ENCODE results near the gene PRDX5.

The PRDX5 gene

GRCh38 chr11:64324692-64325469 is 7.0 kb downstream of the PRDX5 start:
- DNase-seq (ENCODE audit: low read depth in 2 of 2), result no peak

GRCh38 chr11:64327375-64327774 is 9.5 kb downstream of the PRDX5 start:
- no peak for DNase-seq (ENCODE audit: low read depth in 2 of 2)

GRCh38 chr11:64327993-64328392 is 10.1 kb downstream of the PRDX5 start:
- no peak for DNase-seq (ENCODE audit: low read depth in 2 of 2)

- no peak for DNase-seq (ENCODE audit: low read depth in 2 of 2)
Measured at GRCh38 chr11:64330888-64331287, 13.0 kb downstream of the PRDX5 start.

DNA sequence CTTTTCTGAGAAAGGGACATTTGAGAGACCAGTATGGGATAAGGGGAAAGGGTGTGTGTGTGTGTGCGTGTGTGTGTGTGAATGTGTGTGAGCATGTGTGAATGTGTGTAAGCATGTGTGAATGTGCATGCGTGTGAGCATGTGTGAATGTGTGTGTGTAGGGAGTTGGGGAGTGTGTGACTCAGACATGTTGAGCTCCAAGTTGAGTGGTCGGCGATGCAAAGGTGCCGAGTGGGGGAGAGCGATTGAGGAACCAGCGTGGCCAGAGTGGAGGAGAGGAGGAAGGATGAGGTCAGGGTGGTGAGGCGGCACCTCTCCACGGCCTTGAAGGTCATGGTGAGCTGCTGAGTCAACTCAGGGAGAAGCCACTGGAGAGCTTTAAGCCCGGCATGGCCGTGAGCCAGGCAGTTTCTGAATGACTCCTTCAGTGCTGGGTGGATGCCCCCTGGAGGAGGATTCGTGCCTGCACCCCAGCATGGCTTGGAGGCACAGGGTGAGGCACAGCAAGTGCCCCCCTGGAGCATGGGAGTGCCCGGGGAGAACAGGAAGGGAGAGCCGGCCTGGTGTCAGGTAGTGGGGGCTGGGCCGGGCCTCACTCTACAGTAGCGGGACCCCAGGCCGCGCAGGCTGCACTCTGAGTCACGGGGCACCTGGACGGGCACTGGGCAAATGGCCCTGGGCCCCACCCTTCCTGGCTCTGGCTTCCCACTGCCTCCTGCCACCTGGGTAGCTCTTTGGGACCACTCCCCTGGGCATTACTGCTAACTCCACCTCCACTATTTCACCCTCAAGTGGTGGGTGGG is 13.8 kb downstream of the PRDX5 start:
- DNase-seq (ENCODE audit: low read depth in 2 of 2), result peak; percentile 71 to 77

GRCh38 chr11:64333556-64333955 is 15.6 kb downstream of the PRDX5 start:
- no peak for DNase-seq (ENCODE audit: low read depth in 2 of 2)

DNA sequence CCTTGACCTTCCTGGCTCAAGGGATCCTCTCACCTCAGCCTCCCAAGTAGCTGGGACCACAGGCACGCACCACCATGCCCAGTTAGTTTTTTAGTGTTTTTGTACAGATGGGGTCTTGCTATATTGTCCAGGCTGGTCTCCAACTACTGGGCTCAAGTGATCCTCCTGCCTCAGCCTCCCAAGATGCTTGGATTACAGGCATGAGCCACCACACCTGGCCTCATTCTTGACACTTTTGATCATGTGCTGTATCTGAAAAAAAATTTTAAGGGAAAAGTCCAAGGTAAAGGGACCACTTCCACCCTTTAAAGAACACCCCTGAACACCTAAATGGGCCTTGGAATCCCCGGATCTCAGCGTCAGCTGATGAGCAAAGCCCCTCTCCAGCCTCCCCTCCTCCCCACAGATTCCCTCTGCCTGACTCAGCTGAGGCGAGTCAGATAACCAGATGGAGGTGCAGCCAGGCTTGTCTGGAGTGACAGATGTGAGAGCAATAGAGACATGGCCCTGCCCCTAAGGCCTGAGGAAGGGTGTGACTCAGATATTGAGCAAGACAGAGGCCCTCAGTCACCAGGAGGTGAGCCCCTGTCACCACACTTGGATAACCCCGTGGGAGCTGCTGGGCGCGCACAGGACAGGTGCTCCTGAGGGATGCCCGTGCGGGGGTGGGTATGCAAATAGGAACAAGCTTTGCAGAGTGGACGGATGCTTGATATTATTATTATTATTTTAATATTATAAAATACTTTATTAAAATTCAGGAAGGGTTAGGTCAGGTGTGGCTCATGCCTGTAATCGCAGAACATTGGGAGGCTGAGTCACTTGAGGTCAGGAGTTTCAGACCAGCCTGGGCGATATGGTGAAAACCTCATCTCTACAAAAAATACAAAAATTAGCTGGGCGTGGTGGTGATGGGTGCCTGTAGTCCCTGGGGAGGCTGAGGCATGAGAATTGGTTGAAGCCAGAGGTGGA is 17.1 kb downstream of the PRDX5 start:
- peak; percentile 56 to 64 for DNase-seq (ENCODE audit: low read depth in 2 of 2)

- no peak for DNase-seq (ENCODE audit: low read depth in 2 of 2)
Measured at GRCh38 chr11:64337538-64338249, 19.8 kb downstream of the PRDX5 start.

DNA sequence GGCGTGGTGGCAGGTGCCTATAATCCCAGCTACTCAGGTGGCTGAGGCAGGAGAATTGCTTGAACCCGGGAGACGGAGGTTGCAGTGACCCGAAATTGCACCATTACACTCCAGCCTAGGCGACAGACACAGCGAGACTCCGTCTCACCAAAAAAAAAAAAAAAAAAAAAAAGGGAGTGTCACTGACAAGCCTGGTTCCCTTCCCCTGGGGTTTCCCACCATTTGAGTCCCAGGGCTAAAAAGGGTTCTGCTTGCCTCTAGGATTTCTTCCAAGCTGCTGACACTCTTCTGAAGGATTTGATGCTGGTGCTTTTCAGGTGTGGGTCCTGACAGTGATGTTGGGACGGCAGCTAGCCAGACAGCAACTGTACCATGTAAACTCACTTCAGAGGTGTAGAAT is 20.8 kb downstream of the PRDX5 start:
- DNase-seq (ENCODE audit: low read depth in 2 of 2), result no peak

- DNase-seq (ENCODE audit: low read depth in 2 of 2), result no peak
Measured at GRCh38 chr11:64339286-64339685, 21.4 kb downstream of the PRDX5 start.

- DNase-seq (ENCODE audit: low read depth in 2 of 2), result peak; percentile 70 to 78
Measured at GRCh38 chr11:64339754-64340408, 22.0 kb downstream of the PRDX5 start, which contains the start of gene CCDC88B. CCDC88B (plus strand) TSS chr11:64340204; CDS start chr11:64340267, 63 bp downstream.

- DNase-seq (ENCODE audit: low read depth in 2 of 2), result peak in 1 of 2 donors; percentile 80
Measured at GRCh38 chr11:64340671-64341335, 22.9 kb downstream of the PRDX5 start.

GRCh38 chr11:64341429-64341828 is 23.5 kb downstream of the PRDX5 start:
- no peak for DNase-seq (ENCODE audit: low read depth in 2 of 2)

DNA sequence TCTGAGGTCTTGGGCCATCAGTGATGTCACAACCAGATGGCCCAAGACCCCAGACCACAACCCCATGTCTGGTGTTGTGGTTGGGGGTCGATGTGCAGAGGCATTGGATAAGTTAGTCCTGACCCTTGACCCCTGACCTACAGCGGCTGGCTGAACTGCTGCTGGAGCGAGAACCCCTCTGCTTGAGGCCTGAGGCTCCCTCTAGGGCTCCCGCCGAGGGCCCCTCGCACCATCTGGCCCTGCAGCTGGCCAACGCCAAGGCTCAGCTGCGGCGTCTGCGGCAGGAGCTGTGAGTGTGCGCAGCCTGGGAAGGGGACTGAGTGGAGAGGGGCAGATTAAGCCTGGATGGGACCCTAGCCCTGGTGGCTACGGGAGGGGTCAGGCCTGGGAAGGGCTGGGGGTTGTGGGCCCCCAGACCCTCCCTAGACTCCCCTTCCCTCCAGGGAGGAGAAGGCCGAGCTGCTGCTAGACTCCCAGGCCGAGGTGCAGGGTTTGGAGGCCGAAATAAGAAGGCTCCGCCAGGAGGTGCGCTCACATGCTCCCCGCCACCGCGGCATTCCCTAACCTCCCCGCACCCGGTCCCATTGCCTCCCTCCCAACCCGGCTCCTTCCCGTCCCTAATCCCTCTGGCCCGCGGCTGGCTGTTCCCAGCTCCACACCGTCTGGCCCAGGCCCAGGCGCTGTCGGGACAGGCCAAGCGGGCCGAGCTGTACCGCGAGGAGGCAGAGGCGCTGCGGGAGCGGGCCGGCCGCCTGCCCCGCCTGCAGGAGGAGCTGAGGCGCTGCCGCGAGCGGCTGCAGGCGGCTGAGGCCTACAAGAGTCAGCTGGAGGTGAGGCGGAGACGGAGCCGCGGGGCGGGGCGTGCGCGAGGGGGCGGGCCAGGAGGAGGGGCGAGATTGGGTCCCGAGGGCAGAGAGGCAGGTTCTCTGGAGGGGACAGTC is 24.2 kb downstream of the PRDX5 start:
- DNase-seq (ENCODE audit: low read depth in 2 of 2), result peak; percentile 86 to 92

DNA sequence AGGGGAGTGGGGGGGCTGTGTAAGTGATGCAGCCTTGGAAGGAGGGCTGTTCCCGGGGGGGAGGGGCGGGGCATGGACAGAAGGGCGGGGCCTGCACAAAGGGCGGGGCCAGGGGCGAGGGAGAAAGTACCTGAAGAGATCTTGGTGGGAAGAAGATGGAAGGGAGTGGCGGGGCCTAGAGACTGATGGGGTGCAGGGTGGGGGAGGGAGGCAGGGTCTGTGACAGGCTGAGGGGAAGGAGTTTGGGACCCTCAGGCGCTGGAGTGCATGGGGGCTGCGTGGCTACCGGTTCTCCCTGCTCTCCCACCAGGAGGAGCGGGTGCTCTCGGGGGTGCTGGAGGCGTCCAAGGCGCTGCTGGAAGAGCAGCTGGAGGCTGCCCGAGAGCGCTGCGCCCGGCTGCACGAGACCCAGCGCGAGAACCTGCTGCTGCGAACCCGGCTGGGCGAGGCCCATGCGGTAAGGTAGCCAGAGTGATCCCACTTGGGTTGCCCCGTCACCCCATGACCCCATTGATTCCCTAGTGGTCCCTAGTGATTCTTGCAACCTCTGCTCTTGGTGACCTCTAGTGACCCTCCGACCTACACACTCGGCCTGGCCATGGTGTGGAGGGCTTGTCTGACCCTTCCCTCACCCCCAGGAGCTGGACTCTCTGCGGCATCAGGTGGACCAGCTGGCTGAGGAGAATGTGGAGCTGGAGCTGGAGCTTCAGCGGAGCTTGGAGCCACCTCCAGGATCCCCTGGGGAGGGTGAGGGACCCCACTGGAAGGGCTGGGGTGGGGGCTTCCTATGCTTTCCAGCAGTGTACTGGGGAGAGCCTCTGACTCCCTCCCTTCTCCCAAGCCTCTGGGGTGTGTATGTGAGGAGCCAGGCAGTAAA is 25.2 kb downstream of the PRDX5 start:
- DNase-seq (ENCODE audit: low read depth in 2 of 2), result no peak

DNA sequence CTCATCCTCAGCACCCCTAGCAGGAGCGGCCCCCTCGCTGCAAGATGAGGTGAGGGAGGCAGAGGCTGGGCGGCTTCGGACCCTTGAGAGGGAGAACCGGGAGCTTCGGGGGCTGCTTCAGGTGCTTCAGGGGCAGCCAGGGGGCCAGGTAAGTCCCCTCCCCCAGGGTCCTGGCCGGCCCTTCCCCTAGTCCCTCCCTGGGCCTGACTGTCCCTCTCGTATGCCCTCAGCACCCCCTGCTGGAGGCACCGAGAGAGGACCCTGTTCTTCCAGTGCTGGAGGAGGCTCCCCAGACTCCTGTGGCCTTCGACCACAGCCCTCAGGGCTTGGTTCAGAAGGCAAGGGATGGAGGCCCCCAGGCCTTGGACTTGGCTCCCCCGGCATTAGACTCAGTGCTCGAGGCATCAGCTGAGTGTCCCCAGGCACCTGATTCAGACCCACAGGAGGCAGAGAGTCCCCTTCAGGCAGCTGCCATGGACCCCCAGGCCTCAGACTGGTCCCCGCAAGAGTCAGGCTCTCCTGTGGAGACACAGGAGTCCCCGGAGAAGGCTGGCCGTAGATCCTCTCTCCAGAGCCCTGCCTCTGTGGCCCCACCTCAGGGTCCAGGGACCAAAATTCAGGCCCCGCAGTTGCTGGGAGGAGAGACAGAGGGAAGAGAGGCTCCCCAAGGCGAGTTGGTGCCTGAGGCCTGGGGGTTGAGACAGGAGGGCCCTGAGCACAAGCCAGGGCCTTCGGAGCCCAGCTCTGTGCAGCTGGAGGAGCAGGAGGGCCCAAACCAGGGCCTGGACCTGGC is 26.0 kb downstream of the PRDX5 start:
- no peak for DNase-seq (ENCODE audit: low read depth in 2 of 2)

GRCh38 chr11:64344787-64345186 is 26.9 kb downstream of the PRDX5 start:
- no peak for DNase-seq (ENCODE audit: low read depth in 2 of 2)
